HG03066 (cell line): ENCODE measurements around the gene SMOC2.

Experiments
- ATAC-seq: cut with Tn5 transposase; IDR thresholded peaks from one replicate; pipeline ENCODE4 v1.9.1; 2021; ENCODE audit warnings: low read depth; ENCODE audit not compliant: unreplicated experiment

SMOC2 gene

DNA sequence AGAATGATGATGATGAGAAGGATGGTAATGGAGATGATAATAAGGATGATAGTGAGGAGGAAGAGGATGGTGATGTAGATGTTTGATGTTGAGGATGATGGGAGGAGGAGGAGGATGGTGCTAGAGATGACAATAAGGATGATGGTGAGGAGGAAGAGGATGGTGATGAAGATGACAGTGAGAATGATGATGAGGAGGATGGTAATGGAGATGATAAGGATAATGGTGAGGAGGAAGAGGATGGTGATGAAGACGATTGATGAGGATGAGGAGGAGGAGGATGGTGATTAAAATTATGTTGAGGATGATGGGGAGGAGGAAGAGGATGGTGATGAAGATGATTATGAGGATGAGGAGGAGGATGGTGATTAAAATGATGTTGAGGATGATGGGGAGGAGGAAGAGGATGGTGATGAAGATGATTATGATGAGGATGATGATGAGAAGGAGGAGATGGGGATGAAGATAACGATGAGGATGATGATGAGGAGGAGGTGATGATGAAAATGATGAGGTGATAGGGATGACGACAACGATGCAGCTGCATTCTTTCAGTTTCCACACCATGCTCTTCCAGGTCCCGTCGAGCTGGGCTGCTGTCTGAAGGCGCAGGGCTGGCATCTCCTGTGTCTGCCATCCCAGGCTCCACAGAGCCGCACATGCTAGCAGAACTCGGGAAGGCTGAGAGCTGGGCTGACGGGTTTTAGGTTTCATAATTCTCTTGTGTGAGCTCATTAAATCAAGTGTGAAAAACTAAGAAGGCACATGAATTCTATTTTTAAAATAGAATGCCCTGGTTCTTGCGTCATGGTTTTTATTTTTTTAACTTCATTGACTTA is 274.9 kb downstream of the SMOC2 start:
- no peak for ATAC-seq

DNA sequence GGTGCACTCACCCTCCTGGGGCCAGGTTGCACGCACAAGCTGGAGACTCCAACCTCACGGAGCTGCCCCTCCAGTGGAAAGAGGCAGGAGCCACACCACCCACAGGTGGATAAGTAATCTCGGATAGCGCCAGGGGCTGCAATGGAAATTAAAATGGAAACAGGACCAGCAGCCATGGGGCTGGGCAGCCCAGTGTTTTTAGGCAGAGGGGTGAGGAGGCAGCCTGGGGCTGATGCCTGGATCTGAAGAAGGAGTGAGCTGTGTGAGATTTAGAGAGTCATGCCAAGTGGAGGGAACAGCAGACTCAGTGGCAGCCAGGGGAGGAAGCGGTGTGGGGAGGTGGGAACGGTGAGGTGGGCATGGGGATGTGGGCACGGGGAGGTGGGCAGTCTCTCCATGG is 275.6 kb downstream of the SMOC2 start:
- no peak for ATAC-seq

DNA sequence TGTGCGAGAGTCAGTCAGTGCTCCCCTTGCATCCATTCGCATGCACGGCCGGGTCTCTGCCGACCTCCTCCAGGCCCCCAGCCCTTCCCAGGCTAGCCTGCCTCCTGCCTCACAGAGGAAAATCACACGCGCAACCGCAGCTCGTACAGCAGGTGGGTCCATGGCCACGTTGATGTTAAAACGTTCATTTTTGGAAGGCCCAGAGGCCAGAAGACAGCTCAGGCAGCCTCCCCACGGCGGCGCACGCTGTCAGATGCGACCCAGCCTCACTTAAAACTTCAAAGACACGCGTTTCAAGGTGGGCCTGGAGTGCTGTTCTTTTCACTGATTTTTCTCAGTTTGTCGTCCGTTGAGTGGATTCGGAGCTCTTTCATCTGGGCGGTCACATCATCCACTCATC is 276.5 kb downstream of the SMOC2 start:
- no peak for ATAC-seq
